ENCODE results near the gene IFNA7.
"Not testable (repeated sequence)": the region's sequence is repeated elsewhere in the genome, so short reads cannot be mapped to it uniquely, and the experiment has no call there.

IFNA7 gene

DNA sequence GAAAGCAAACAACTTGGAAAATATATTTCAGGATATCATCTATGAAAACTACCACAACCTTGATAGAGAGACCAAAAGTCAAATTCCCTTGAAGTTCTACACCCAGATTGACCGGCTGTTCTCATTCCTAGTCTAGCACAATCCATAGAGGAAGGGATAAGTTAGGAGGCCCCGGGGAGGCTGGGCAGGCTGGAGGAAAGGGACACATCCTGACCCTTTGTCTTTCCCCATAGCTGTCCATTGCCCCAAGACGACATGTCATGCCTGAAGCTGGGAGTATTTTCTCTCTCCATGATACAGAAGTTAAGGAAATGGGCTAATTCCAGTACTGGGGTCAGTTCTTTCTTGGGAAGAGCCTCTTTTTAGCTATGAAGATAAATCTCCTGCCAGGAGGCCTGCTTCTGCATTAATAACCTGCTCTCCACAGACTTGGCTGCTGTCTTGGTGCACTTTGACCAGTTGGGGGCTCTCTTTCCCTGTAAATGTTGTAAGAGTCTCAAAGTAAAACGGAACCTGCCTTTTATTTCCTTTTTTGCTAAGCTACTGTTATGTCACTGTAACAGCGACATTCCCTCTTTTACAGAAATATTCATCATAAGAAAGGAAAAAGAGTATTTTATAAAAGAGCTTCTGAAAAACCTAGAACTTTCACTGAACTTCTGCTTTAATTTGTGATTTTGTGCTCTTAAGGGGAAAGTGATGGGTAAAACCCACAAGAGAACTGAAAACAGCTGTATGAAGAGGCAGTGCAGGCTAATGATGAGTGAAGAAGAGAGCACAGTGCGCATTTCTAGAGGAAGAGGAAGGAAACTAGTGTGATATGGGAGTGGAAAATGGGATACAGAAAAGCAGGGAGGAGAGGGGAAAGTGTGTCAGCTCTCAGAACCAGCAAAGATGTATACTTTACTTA is 6.9 kb downstream of the IFNA7 start:
- not testable (repeated sequence) for H3K27ac ChIP-seq
- TF ChIP-seq, protein P1, sequence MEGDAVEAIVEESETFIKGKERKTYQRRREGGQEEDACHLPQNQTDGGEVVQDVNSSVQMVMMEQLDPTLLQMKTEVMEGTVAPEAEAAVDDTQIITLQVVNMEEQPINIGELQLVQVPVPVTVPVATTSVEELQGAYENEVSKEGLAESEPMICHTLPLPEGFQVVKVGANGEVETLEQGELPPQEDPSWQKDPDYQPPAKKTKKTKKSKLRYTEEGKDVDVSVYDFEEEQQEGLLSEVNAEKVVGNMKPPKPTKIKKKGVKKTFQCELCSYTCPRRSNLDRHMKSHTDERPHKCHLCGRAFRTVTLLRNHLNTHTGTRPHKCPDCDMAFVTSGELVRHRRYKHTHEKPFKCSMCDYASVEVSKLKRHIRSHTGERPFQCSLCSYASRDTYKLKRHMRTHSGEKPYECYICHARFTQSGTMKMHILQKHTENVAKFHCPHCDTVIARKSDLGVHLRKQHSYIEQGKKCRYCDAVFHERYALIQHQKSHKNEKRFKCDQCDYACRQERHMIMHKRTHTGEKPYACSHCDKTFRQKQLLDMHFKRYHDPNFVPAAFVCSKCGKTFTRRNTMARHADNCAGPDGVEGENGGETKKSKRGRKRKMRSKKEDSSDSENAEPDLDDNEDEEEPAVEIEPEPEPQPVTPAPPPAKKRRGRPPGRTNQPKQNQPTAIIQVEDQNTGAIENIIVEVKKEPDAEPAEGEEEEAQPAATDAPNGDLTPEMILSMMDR (conservative IDR thresholded peaks at IDR 0.05), result peak; percentile 65

DNA sequence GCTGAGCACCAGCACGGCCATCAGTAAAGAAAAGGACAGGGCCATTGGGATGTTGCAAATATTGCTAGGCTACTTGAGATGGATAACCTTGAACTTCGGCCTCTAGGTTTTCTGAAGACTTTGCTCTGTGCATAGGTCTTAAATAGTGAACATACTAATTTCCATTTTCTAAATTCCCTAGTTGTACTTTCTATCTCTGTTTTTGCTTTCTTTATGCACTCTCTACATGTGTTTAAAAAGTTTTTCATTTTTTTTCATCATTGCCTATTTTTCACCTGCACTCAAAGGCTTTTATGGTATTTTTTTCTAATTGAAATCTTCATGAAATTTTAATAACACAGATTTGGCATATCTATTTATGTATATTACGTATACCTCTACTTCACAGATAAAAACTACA is 14.5 kb downstream of the IFNA7 start, which contains the start of gene IFNA4:
IFNA4 (minus strand) TSS at position 101 of the 400 bp plus-strand sequence; CDS start at position 45, 56 bp downstream.
- not testable (repeated sequence) for H3K27ac ChIP-seq

DNA sequence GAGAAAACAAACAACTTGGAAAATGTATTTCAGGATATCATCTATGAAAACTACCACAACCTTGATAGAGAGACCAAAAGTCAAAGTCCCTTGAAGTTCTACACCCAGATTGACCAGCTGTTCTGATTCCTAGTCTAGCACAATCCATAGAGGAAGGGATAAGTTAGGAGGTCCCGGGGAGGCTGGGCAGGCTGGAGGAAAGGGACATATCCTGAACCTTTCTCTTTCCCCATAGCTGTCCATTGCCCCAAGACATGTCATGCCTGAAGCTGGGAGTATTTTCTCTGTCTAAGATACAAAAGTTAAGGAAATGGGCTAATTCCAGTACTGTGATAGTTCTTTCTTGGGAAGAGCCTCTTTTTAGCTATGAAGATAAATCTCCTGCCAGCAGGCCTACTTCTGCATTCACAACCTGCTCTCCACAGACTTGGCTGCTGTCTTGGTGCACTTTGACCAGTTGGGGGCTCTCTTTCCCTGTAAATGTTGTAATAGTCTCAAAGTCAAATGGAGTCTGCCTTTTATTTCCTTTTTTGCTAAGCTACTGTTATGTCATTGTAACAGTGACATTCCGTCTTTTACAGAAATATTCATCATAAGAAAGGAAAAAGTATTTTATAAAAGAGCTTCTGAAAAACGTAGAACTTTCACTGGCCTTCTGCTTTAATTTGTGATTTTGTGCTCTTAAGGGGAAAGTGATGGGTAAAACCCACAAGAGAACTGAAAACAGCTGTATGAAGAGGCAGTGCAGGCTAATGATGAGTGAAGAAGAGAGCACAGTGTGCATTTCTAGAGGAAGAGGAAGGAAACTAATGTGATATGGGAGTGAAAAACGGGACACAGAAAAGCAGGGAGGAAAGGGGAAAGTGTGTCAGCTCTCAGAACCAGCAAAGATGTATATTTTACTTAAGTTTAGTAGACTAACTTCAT is 18.9 kb downstream of the IFNA7 start:
- H3K27ac ChIP-seq, result not testable (repeated sequence)
- TF ChIP-seq, protein P1 (conservative IDR thresholded peaks at IDR 0.05), result peak; percentile 41

DNA sequence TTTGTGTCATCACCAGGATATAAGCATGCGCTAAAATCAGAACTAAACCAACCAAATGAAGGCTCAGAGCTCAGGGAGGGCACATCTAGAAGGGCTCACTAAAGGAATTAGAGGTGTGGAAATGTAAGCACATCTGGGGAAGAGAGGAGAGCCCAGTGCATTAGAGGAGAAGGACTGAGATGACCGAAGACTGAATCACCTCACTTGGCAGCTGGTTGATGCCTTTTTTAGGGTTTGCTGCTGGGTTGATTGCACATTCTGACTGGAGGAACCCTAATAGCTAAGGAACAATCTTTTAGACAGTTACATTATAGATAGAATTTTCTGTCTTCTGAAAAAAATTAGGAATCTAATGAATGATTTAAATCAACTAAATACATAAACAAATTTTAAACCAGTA is 27.3 kb downstream of the IFNA7 start:
- TF ChIP-seq, protein P1 (conservative IDR thresholded peaks at IDR 0.05), result no peak
- H3K27ac ChIP-seq, result no peak overlapping the region

DNA sequence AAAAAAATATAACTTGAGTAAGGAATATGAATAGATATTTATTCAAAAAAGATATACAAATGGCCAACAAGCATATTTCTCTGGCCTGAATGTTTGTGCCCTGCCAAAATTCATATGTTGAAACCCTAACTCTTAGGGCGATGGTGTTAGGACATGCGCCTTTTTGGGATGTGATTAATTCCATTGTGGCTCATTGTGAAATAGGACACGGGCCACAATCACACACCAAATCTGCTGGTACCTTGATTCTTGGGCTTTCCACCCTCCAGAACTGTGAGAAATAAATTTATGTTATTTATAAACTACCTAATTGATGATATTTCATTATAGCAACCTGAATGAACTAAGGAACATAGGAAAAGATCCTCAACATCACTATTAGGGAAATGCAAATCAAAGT is 29.8 kb downstream of the IFNA7 start:
- TF ChIP-seq, protein P1 (conservative IDR thresholded peaks at IDR 0.05), result no peak
- no peak overlapping the region for H3K27ac ChIP-seq

DNA sequence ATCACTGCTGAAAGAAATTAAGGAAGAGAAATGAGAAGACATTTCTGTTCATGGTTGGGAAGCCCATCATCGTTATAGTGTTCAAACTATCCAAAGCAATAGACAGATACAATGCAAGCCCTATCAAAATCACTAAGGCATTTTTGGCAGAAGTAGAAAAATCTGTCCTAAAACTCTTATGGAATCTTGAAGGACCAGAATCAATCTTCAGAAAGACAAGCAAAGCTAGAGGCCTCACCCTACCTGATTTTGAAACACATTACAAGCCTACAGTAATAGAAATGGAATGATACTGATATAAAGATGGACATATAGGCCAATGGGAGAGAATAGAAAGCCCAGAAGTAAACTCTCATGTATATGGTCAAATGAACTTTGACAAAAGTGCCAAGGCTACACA is 30.7 kb downstream of the IFNA7 start:
- TF ChIP-seq, protein P1 (conservative IDR thresholded peaks at IDR 0.05), result no peak
- H3K27ac ChIP-seq, result no peak overlapping the region

DNA sequence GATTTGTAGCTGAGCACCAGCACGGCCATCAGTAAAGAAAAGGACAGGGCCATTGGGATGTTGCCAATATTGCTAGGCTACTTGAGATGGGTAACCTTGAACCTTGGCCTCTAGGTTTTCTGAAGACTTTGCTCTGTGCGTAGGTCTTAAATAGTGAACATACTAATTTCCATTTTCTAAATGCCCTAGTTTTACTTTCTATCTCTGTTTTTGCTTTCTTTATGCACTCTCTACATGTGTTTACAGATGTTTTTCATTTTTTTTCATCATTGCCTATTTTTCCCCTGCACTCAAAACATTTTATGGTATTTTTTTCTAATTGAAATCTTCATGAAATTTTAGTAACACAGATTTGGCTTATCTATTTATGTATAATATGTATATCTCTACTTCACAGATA is 35.4 kb downstream of the IFNA7 start, which contains the start of gene IFNA21:
IFNA21 (minus strand) TSS at position 101 of the 400 bp plus-strand sequence; CDS start at position 53, 48 bp downstream.
- H3K27ac ChIP-seq, result not testable (repeated sequence)

DNA sequence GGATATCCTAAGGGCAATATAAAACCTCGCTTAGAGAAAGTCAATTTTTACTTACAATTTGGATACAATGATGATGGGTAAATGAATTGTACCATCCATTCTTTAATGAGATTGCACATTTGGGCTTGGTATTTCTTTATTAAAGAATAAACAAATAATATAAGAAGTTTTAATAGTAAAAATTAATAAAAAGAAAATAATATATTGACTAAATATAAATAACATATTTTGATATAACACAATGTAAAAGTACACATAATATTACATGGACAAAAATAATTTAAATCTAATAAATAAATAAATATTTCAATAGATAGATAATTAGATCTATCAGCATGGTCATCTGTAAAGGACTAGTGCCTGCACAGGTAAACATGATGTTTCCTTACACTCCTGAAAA is 36.5 kb downstream of the IFNA7 start:
- TF ChIP-seq, protein P1 (conservative IDR thresholded peaks at IDR 0.05), result no peak

More for the DNA sequence above, 36.5 kb downstream of the IFNA7 start:
- no peak overlapping the region for H3K27ac ChIP-seq
